ENCODE measurements around the gene IGFBP3. TPM values are rescaled to one million over a fixed set of nuclear protein-coding genes. Genes with fewer than 3 reads are reported as not detected.

IGFBP3 gene
- total and polyA plus RNA-seq, 2 of the 13 experiments (the other 11 are each of a cell fraction or from before 2014, with no cell fraction given): 57.5 TPM; not detected in 1

GRCh38 chr7:45970454-45970853 is 49.4 kb upstream of the IGFBP3 start (continued):
- TF ChIP-seq MED13 (CRISPR knock-in tag; IDR thresholded peaks at IDR 0.05) (no peak), PREB (CRISPR knock-in tag; IDR thresholded peaks at IDR 0.05) (no peak), ZNF350 (CRISPR knock-in tag; IDR thresholded peaks at IDR 0.05; ENCODE audit: borderline replicate concordance, low read depth) (no peak), ZMYM4 (CRISPR knock-in tag; IDR thresholded peaks at IDR 0.05) (no peak)

- Histone ChIP-seq H3K9me3 (ENCODE audit: low read length) (no peaks in the 10 kb centered on the region), H3K27ac (ENCODE audit: extremely low read length, insufficient read depth, low read length) (no peak overlapping the region), H3K27me3 (ENCODE audit: control insufficient read depth in 1 of 2, insufficient read depth in 2 of 2, low read length in 2 of 2) (no peaks in the 10 kb centered on the region; a peak in 1 of 5 replicates), H3K36me3 (replicated peaks in 1 of 2; ENCODE audit: control insufficient read depth in 1 of 2, insufficient read depth in 2 of 2, low read length in 2 of 2) (no peaks in the 10 kb centered on the region), H3K79me2 (ENCODE audit: insufficient read depth, low read length) (no peaks in the 10 kb centered on the region), H3K4me3 (replicated peaks in 1 of 3; ENCODE audit: insufficient read depth in 1 of 3, low read depth in 2 of 3, low read length in 3 of 3) (no peak overlapping the region), H2AFZ (ENCODE audit: low read length) (no peak overlapping the region), H3K4me1 (ENCODE audit: insufficient read depth, low read length) (peaks cover 64% of the 10 kb centered on the region), H3K9ac (ENCODE audit: insufficient read depth, low read depth, low read length) (no peak overlapping the region), H3K4me2 (ENCODE audit: low read depth, low read length) (no peak overlapping the region), H4K20me1 (ENCODE audit: insufficient read depth, low read length) (no peaks in the 10 kb centered on the region)
- intact Hi-C loops (cut with micrococcal nuclease; ENCODE audit: unreplicated experiment) (loop anchor here (5.0 kb wide), 1 partner anchor 247 kb away; no protein-coding TSS in a partner anchor), in situ Hi-C loops (cut with HindIII; ENCODE audit: extremely low pct_ligation_motif_present, low pct_unique_long_range_greater_than_20kb) (loop anchor here (5.0 kb wide), 1 partner anchor 83 kb away; the partner anchor contains the start of gene IGFBP1)
- DNase-seq (ENCODE audit: low spot score): no peak
- no peak for FAIRE-seq
- ATAC-seq: no peak
- POLR2A ChIA-PET: interaction anchor here (0.8 kb wide), 1 partner anchor 88 kb away, joined by 3 read pairs; no protein-coding TSS in a partner anchor
- no TSS peak for BruUV-seq (replicated peaks)
- 90% methylated on average over 5 of the region's 5 CpGs for WGBS (ENCODE audit: low lambda C conversion rate)
- CTCF ChIA-PET (ENCODE audit: low intra/inter-chr PET ratio, low total read pairs): no interaction called here
- no peak for TF ChIP-seq MTA1 (CRISPR knock-in tag; IDR thresholded peaks at IDR 0.05; ENCODE audit: borderline replicate concordance)
- no peak for TF ChIP-seq ZSCAN12 (CRISPR knock-in tag; IDR thresholded peaks at IDR 0.05)
- no peak for TF ChIP-seq ISL2 (CRISPR knock-in tag; IDR thresholded peaks at IDR 0.05)
- TF ChIP-seq ZNF343 (CRISPR knock-in tag; IDR thresholded peaks at IDR 0.05): no peak
- TF ChIP-seq ZZZ3 (CRISPR knock-in tag; IDR thresholded peaks at IDR 0.05; ENCODE audit: borderline replicate concordance): no peak
- TF ChIP-seq FOXO1 (CRISPR knock-in tag; IDR thresholded peaks at IDR 0.05): no peak
- TF ChIP-seq ATF2 (CRISPR knock-in tag; IDR thresholded peaks at IDR 0.05): no peak
- no peak for TF ChIP-seq ZNF660 (CRISPR knock-in tag; IDR thresholded peaks at IDR 0.05; ENCODE audit: borderline replicate concordance, low read depth)
- no peak for TF ChIP-seq POLR2A (IDR thresholded peaks at IDR 0.05; ENCODE audit: insufficient read depth in 1 of 2, low read depth in 2 of 2, low read length in 2 of 2)
- TF ChIP-seq ZNF879 (CRISPR knock-in tag; IDR thresholded peaks at IDR 0.05): no peak
- no peak for TF ChIP-seq LRRFIP1 (CRISPR knock-in tag; conservative IDR thresholded peaks at IDR 0.05)
- TF ChIP-seq ESRRA (CRISPR knock-in tag; IDR thresholded peaks at IDR 0.05; ENCODE audit: low read depth): no peak
- TF ChIP-seq ATF1 (CRISPR knock-in tag; IDR thresholded peaks at IDR 0.05): no peak
- TF ChIP-seq ZSCAN5A (CRISPR knock-in tag; IDR thresholded peaks at IDR 0.05; ENCODE audit: borderline replicate concordance): no peak
- TF ChIP-seq MIXL1 (CRISPR knock-in tag; IDR thresholded peaks at IDR 0.05): no peak
- TF ChIP-seq BCL6 (CRISPR knock-in tag; IDR thresholded peaks at IDR 0.05): no peak
Observed at GRCh38 chr7:45969940-45970339, 48.9 kb upstream of the IGFBP3 start.

Measured in HepG2 (cell line).